MV-4-11 (cell line): ENCODE data around the gene ANTXR2.
"Not testable (repeated sequence)": the region's sequence is repeated elsewhere in the genome, so short reads cannot be mapped to it uniquely, and the experiment has no call there.

Experiments
- DNase-seq: peaks from one replicate; lab custom pipeline; 2025; lab: John Stamatoyannopoulos, UW

Gene ANTXR2

GRCh38 chr4:80072744-80073472 lies at the start of gene ANTXR2:
Gene ANTXR2 (minus strand): TSS chr4:80073229. CDS start chr4:80072560, 669 bp downstream.
- DNase-seq = peak; percentile 96

GRCh38 chr4:80121815-80122214 lies 48.8 kb upstream of the ANTXR2 start:
- DNase-seq = not testable (repeated sequence)

- not testable (repeated sequence) for DNase-seq
These were observed 46.6 kb upstream of the ANTXR2 start for GRCh38 chr4:80119620-80120019.

GRCh38 chr4:80116516-80116915 lies 43.5 kb upstream of the ANTXR2 start:
- DNase-seq = no peak

- DNase-seq = no peak
These were observed 42.5 kb upstream of the ANTXR2 start for GRCh38 chr4:80115368-80116181.

GRCh38 chr4:80114732-80115265 lies 41.8 kb upstream of the ANTXR2 start:
- DNase-seq = no peak

- DNase-seq = no peak
These were observed 40.6 kb upstream of the ANTXR2 start for GRCh38 chr4:80113615-80114014.

- no peak for DNase-seq
These were observed 39.2 kb upstream of the ANTXR2 start for GRCh38 chr4:80112236-80112635.

GRCh38 chr4:80111276-80111675 lies 38.2 kb upstream of the ANTXR2 start:
- DNase-seq = no peak

GRCh38 chr4:80107374-80107773 lies 34.3 kb upstream of the ANTXR2 start:
- no peak for DNase-seq

GRCh38 chr4:80104927-80105326 lies 31.9 kb upstream of the ANTXR2 start:
- no peak for DNase-seq

- no peak for DNase-seq
These were observed 30.6 kb upstream of the ANTXR2 start for GRCh38 chr4:80103629-80104028.

GRCh38 chr4:80101792-80102116 lies 28.7 kb upstream of the ANTXR2 start:
- no peak for DNase-seq

- DNase-seq = no peak
These were observed 28.2 kb upstream of the ANTXR2 start for GRCh38 chr4:80101071-80101791.

- DNase-seq = no peak
These were observed 26.6 kb upstream of the ANTXR2 start for GRCh38 chr4:80099671-80100070.

- DNase-seq = no peak
These were observed 25.6 kb upstream of the ANTXR2 start for GRCh38 chr4:80098635-80099034.

- DNase-seq = no peak
These were observed 24.6 kb upstream of the ANTXR2 start for GRCh38 chr4:80097400-80098177.

- no peak for DNase-seq
These were observed 23.3 kb upstream of the ANTXR2 start for GRCh38 chr4:80096175-80096850.

GRCh38 chr4:80094191-80094590 lies 21.2 kb upstream of the ANTXR2 start:
- peak; percentile 15 for DNase-seq

GRCh38 chr4:80093563-80093962 lies 20.5 kb upstream of the ANTXR2 start:
- no peak for DNase-seq

- DNase-seq = no peak
These were observed 19.8 kb upstream of the ANTXR2 start for GRCh38 chr4:80092847-80093246.
